GM19395 (cell line): ENCODE data around the gene FAF1.
"Not testable (repeated sequence)": the region's sequence is repeated elsewhere in the genome, so short reads cannot be mapped to it uniquely, and the experiment has no call there.

ENCODE experiments used
- ATAC-seq: cut with Tn5 transposase; IDR thresholded peaks from one replicate; pipeline ENCODE4 v1.9.1; 2021; ENCODE audit warnings: mild to moderate bottlenecking, moderate library complexity; ENCODE audit not compliant: unreplicated experiment

The FAF1 gene

GRCh38 chr1:50599546-50599945 lies 360.5 kb downstream of the FAF1 start:
- ATAC-seq: no peak

- no peak for ATAC-seq
Observed at GRCh38 chr1:50595874-50596273, 364.2 kb downstream of the FAF1 start.

DNA sequence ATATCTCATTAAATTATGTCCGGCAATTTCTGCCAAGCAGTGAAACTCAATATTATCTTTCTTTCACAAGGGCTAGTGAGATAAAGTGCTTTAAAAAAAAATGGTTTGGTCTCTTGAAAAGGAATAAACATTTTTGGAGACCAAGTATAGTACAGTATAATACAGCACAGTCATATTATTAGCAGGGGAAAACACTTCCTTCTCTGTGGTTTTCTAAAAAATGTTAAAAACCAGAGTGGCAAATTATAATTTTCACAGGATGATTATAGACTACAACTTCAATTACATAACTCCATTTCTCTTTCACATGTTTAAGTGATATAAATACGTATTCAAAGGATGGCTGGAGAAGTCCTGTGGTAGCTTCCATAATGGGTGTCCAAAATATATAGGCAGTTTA lies 366.6 kb downstream of the FAF1 start:
- ATAC-seq: no peak

DNA sequence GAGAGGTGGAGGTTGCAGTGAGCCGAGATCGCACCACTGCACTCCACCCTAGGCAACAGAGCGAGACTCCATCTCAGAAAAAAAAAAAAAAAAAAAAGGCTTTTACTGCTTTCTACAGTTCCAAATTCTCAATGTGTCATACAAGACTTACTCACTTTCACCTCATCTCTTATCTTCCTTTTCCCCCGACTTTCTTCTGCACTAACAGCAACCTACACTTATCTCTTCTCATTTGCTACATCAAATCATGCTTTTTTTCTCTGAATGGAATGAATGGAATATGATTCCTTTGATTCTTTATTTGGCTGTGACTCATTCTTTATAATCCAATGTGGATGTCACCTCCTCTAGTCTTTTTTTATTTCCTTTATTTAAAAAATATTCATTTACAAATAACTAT lies 368.5 kb downstream of the FAF1 start:
- no peak for ATAC-seq

DNA sequence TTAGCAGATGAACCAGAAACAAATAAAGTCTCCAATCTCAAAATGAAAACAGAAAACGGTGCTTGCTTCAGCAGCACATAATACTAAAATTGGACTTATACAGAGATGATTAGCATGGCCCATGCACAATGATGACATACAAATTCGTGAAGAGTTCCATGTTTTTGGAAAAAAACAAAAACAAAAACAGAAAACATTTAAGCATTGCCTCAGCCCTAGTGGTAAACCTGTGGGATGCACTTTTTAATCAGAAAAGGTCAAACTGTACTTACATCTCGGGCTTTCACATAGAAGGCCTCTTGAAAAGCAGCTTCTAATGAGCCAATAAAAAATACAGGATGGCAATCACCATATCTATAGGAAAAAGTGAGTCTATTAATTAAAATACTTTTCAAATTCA lies 377.7 kb downstream of the FAF1 start:
- no peak for ATAC-seq

DNA sequence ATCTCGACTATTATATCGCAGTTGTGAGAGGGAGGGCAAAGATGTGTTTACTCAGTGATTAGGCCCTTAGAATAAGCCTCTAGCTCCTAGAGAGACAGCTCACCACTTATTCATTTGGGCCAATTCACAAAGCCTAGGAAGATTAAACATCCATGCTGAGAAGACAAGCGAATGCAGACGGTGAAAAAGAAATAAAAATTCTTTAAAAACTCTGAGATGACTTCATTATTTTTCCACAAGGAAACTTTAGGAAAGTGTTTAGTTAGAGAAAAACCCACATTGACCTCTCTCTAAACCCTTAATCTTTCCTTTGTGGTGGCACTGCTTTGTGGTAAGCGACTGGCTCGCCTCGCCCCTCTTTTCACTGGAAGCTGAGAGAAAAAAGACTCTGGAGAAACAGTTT lies 390.0 kb downstream of the FAF1 start:
- ATAC-seq: no peak

DNA sequence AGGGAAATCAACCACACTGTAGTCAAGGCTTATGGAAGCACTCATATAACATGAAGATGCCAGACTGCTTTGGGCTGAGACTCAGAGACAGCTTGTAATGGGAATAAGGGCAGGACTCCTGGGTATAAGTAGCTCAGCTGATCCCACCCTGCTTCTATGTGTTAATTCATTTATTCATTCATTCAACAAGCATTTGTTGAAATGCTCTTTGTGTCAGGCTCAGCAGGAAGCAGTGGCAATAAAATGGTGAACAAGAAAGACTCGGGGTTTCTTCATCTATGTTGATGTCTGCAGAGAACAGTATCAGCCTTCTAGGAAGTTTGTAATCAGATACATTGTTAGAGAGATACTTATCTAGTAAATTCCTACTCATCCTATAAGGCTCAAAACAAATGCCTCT lies 391.3 kb downstream of the FAF1 start:
- ATAC-seq: no peak

DNA sequence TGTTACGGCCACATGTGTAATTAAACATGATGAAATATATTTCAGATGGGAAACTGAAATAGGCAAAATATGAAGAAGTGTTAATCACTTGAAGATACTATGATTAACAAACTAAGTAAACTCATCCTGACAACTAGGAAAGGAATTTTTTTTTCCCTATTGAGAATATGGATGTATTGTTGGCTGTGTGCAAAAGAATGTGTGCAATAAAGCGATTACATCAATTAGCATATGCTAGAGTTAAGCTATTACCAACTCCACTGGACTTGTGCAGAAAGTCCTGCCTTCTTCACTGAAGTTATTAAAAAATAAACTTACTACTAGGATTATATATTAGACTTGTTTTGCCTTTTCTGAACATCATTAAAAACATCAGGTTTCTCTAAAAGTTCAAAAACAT lies 393.7 kb downstream of the FAF1 start:
- no peak for ATAC-seq

GRCh38 chr1:50564417-50564816 lies 395.6 kb downstream of the FAF1 start:
- ATAC-seq: no peak

DNA sequence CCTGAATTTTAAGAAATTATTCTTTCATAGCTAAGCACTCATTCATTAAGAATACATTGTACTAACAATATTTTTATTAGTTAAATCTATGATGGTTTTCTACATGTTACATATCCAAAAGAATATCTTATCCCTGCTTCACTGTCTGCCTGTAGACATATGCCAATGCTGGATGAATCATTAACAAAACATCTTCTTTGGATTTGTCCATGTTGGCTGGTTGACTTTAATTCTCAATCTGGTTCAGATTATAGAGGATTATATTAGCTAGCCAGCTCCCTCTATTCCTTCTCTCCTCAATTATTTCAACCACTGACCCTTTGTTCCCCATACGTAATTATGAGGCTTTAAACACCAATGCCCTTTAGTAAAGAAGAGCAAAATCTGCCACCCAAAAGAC lies 398.0 kb downstream of the FAF1 start:
- no peak for ATAC-seq

- ATAC-seq: no peak
Observed at GRCh38 chr1:50559421-50559820, 400.6 kb downstream of the FAF1 start.

- ATAC-seq: no peak
Observed at GRCh38 chr1:50553921-50554320, 406.1 kb downstream of the FAF1 start.

DNA sequence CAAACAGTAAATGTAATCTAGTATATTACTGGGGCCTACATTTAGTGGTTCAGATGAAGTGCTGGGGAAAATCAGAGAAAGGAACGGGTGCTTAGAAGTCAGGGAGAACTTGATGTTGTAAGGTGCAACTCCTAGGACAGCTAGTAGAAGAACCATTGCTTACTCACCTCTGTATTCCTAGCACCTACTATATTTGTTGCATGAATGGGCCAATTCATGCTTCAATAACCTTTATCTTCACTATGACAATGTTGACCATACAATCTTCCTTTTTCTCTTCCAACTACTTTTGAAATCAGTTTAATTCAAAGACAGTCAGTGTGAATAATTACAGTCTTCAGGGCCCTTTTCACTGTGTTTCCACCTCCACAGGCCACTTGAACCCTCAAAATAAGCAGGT lies 411.8 kb downstream of the FAF1 start:
- no peak for ATAC-seq

- ATAC-seq: no peak
Observed at GRCh38 chr1:50542362-50542761, 417.7 kb downstream of the FAF1 start.

DNA sequence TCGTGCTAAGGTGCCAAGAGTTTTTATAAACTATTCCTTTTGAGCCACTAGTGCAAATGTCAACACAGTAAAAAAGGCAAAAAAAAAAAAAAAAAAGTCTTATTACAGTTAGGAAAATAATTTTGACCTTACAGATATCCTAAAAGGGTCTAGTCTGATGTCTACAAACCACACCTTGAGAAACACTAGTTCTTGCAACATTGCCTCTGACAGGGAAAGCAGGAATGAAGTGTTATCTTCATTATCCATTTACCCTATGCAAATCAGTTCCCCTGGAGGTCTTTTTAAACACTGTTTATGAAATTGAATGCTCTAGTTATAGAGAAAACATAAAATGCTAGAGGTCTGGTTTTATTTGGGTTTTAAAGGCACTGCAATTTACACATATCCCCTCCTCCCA lies 421.6 kb downstream of the FAF1 start:
- no peak for ATAC-seq

DNA sequence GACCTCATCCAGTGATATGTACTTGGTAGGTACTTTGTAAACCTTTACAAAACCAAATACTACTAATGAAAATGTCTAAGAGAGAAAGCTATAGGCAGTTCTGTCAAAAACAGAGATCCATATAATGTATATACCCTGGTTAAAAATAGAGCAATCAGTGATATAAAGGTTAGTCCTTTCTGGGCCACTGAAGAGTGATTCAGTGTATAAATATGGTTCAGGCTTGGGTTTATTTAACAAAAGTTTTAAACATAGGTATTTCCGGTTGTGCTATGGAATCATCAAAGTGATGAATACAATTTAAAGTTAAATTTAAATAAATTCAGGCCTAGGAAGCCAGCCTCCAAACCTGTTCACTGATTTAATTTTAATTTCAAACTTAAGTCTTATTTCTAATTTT lies 428.5 kb downstream of the FAF1 start:
- no peak for ATAC-seq

DNA sequence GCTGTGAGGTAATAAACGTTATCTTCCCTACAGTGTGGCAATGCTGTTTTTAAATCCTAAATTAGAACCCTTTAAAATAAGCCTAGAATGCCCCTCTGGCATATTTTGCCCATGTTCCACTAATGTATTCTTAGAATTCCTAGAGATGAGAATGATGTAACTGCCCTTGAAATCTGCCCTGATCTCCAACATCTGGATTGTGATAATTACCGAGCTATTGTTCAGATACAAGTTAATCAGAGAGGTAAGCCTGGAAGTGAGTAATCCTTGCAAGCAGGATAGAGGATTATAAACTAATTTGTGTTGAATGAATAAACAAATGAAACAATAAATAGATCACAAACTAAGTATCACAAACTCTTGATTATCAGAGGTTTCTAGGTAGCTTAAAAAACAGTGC lies 429.0 kb downstream of the FAF1 start:
- ATAC-seq: no peak

- ATAC-seq: no peak
Observed at GRCh38 chr1:50529510-50529909, 430.6 kb downstream of the FAF1 start.

DNA sequence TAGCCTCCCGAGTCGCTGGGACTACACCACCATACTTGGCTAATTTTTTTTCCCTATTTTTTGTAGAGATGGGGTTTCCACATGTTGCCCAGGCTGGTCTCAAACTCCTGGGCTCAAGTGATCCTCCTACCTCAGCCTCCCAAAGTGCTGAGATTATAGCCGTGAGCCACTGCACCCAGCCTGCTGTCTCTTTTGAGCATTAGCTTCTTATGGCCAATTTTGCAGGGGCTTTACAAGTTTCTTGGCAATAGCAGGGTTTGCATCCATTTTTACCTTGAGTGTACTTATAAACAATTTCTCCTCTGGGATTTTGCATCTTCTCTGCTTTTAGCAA lies 432.1 kb downstream of the FAF1 start:
- not testable (repeated sequence) for ATAC-seq

GRCh38 chr1:50527249-50527986 lies 432.6 kb downstream of the FAF1 start:
- ATAC-seq: no peak

DNA sequence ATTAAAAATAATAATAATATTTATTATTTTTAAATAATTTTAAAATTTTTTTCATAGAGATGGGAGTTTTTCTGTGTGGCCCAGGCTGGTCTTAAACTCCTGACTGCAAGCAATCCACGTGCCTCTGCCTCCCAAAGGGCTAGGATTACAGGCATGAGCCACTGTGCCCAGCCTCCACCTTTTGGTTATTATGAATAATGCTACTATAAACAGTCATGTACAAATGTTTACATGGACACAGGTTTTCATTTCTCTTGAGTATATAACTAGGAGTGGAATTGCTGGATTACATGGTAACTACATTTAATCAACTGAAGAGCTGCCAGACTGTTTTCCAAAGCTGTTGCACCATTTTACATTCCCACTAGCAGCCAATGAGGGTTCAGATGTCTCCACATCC lies 433.6 kb downstream of the FAF1 start:
- no peak for ATAC-seq

GRCh38 chr1:50523548-50523947 lies 436.5 kb downstream of the FAF1 start:
- no peak for ATAC-seq

DNA sequence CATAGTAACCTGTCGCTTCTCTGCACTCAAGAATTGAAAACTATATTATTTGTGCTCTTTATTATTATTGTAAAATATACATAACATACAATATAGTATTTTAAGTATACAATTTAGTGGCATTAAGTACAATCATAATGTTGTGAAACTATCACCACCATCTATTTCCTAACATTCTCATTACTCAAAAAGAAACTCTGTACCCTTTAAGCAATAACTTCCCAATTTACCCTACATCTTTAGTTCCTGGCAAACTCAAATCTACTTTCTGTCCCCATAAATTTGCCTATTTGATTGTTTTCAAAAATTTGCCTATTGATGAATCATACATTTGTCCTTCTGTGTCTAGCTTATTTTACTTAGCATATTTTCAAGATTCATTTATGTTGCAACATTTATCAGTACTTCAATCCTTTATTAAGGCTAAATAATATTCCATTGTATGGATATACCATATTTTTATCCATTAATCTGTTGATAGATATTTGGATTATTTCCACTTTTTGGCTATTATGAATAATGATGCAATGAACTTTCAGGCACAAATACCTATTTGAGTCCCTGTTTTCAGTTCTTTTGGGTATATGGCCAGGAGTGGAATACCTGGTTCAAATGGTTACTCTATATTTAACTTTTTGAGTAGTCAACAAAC lies 437.2 kb downstream of the FAF1 start:
- ATAC-seq: no peak
